HG03439 (cell line): ENCODE data around the gene CBX2.
A peak's percentile ranks its signal among the peaks of the same experiment; 100 is the strongest.

Experiments
- ATAC-seq: cut with Tn5 transposase; IDR thresholded peaks from one replicate; pipeline ENCODE4 v1.9.1; 2021; ENCODE audit warnings: mild to moderate bottlenecking, moderate library complexity; ENCODE audit not compliant: unreplicated experiment

Gene CBX2

DNA sequence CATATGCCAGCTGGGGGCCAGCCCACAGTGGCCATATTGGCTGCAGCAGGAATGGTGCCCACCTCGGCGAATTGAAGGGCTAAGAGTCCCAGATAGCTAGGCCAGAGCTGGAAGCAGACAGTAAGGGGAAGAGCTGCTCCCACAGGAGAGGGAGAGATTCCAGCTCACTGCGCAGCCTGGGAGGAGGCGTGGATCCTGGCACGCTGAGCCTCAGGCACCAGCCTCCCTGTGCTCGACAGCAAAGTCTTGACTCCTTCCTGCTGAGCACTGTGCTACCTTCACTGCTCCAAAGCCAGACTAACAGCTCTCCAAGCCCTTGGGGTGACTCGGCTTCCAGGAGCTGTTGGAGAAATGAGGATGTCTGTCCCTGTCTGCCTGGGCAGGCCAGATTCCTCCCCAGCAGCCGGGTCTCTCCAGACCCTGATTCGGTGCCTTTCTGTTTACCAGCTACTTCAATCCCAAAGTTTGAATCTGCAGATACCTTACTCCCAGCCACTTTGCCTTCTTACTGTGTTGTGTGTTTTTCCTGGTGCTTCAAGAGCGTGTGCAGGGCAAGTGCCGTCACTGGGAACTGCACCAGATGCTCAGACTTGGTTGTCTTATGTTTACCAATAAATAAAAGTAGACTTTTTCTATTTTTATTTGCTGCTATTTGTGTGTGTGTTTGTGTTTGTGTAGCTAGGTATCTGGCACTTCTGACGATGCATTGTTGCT, 9.1 kb downstream of the CBX2 start:
- no peak for ATAC-seq

DNA sequence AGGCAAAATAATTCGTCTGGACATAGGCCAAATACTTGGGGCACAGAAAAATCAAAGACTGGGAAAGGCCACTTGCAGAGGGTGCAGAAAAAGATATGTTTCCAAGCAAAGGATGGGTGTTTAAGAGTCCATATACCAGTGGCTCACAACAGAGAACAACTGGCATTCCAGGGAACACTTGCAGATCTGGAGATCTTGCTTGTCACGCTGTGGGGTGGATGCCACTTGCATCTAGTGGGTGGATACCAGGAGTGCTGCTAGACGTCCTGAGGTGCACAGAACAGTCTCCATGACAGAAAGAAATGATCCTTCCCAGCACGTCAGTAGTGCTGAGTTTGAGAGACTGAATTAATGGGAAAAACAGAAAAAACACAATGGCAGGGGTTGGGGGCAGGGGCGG, 10.5 kb downstream of the CBX2 start:
- no peak for ATAC-seq

GRCh38 chr17:79788989-79789942, 11.3 kb downstream of the CBX2 start:
- no peak for ATAC-seq

DNA sequence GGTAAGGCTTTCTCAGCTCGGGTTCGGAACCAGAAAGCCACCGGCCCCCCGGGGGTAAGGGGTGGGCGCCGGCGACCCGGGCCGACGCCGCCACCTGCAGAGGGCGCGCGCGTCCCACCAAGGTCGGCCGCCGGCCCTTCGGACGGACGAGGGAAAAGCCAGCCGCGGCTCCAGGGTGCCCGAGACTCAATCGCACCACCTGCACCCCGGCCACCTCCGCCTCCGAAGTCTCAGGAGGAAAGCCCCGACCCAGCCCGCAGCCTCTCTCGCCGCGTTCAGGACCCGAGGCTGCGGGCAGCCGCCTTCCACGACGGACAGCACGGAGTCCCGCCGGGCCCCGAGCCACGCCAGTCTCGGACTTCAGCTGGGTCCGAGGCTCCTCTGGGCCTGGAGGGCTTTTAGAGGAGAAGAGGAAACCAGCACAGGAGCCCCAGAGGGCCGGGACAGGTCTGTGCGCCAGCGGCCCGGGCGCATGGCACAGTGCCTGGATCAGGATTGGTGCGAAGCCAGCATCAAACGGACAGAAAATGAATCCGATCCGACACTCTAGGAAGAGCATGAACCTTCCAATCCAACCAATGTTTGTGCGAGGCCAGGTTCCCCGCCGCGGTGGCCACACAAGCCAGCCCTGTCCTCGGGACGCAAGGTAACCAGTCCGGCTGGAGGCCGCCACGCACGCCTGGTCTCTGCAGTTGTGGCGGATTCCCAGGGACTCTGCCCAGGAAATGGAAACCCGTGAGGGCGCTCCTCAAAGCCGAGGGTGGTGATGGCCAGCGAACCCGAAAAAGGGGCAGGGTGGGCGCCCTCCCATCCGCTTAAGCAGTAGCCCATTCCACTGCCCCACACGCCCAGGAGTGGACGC, 12.2 kb downstream of the CBX2 start:
- no peak for ATAC-seq

- no peak for ATAC-seq
Observed at GRCh38 chr17:79790805-79791734, 13.1 kb downstream of the CBX2 start.

DNA sequence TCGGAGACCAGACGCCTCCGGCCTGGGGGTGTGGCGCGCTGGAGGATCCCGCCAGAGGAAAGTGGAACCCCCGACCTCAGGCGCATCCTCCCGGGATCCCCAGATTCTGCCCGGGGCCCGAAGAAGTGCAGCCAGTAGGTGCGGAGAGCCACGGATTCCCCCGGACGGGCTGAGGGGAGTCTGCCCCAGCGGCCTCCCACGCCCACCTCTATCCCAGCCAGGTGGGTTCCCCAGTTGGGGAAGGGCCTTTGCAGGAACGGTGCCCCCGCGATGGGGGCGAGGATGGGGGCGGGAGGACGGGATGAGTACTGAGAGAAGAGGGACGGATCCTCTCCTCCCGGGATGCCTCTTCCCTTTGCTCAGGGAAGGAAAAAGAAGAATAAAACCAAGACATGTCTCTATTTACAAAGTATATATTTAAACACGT, 13.8 kb downstream of the CBX2 start:
- no peak for ATAC-seq

DNA sequence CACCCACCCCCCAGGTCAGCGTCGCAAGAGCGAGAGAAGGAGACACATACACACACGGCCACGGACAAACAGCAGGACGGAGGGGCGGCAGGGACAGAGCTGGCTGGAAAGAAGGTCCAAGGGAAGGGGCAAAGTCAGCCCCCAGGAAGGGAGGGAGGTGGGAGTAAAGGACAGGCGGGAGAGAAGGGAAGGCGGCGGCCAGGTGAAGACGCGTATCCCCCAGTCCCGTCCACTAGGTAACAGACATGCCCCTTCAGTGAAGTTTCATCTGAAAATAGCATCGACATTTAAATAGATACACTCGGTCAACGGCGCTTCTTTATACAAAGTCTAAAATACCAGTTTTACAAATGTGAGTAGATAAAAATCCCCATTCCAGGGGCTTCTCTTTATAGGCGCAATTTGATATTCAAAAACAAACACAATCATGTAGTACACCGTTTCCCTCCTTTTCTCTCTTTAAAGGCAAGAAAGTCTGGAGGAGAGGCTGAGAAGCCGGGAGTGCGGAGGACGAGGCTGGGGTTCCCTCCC, 14.5 kb downstream of the CBX2 start:
- ATAC-seq: no peak

DNA sequence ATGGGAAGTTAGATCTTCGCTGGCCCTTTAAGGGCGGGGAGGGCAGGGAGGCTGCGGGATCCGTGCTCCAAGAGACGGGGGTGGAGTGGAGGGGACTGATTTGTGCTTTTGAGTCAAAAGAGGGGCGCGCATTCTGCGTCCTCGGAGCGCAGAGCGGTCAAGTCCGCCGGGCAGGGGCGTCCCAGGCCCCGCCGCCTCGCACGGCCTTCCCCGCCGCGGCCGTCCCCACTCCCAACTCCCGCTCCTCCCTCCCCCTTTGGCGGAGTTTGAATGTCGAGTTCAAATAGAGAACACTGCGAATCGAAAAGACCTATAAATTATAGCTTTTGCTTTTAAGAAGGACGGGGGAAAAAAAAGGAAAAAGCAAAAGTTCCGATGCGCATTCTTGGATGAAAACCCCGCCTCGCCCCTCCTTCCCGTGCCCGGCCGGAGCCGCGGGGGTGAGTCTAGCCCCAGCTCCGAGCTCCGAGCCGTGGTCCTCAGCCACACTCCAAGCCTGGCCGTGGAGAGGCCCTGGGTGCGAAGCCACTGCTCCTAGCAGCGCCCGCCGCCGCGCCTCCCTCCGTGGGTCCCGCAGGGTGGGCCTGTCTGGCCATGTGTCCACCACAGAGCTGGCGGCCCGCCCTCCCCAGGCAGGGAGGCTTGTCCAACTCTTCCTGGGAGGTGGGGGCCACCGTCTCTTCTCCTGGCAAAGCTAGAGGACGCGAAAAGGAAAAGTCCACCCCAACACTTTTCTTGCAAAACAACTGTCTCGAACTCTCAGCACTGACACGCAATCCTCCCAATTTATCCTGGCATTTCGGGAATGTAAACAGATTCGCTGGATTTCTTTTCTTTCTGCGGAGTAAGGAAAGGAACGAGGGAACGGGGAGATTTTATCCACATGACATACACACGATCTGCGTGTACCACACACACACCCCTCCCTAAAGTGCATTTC, 15.3 kb downstream of the CBX2 start:
- ATAC-seq: no peak

DNA sequence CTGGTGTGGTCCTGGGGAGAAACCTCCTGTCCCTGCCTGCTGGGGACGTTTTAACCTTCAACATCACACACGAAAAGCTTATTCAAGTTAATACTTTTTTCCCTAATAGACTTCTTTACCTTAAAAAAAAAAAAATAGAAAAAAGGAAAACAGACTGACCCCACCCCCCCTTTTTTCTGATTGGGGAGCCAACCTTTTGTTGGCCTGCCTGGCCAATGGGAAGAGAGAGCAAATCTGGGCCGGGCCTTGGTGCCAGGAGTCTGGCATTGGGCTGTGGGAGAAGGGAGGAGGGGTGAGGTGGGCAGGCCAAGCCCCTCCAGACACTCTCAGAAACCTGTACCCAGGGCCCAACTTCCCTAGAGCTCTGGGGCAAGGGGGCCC, 16.0 kb downstream of the CBX2 start:
- no peak for ATAC-seq

- ATAC-seq: no peak
Observed at GRCh38 chr17:79794659-79795511, 16.9 kb downstream of the CBX2 start.

DNA sequence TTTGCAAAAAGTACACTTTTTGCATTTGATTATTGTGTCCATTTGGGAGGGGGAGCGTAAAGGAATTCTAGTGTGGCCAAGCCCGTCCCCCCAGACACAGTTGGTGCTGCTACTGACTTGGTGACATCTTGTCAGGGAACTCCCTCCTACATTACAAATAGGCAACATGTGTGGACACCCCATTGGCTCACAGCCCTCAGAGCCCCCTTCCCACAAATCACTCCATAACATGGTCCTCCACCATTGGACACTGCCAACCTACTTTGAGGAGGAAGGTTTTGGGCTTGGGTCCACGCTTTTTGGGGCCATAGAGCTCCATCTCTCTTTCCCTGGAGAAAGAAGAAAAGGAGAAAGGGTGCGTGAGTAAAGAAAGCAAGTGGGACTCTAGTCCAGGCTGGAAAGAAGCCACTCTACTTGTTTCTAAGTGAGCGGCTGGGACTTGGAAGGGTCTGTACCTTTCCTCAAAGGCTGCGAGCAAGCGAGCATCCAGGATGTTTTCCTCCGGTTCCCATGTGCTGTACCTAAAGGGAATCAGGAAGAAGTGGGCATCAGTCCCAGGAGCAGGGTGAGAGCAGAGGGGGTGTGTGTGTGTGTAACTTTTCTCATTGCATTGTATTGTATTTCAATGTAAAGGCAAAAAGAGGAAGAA, 18.0 kb downstream of the CBX2 start:
- ATAC-seq: no peak

DNA sequence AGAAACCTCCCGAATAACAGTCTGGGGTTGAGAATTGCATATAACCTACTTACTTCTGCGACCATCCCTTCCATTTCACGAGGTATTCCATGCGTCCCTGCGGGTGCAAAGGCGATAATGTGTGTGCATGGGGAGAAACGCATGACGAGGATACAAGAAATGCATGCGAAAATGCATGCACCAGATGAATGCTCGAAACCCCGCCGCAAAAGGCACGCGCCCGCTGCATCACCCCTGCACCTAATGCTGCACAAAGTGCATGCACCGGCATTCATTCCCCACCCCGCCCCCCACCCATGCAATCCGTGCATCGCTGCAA, 18.5 kb downstream of the CBX2 start:
- no peak for ATAC-seq

- ATAC-seq: peak; percentile 77
Observed at GRCh38 chr17:79796763-79797491, 19.0 kb downstream of the CBX2 start, which contains the start of gene CBX8. Gene CBX8, minus strand, starts transcription at chr17:79797077. Its CDS starts 79 bp downstream, at chr17:79796998.

DNA sequence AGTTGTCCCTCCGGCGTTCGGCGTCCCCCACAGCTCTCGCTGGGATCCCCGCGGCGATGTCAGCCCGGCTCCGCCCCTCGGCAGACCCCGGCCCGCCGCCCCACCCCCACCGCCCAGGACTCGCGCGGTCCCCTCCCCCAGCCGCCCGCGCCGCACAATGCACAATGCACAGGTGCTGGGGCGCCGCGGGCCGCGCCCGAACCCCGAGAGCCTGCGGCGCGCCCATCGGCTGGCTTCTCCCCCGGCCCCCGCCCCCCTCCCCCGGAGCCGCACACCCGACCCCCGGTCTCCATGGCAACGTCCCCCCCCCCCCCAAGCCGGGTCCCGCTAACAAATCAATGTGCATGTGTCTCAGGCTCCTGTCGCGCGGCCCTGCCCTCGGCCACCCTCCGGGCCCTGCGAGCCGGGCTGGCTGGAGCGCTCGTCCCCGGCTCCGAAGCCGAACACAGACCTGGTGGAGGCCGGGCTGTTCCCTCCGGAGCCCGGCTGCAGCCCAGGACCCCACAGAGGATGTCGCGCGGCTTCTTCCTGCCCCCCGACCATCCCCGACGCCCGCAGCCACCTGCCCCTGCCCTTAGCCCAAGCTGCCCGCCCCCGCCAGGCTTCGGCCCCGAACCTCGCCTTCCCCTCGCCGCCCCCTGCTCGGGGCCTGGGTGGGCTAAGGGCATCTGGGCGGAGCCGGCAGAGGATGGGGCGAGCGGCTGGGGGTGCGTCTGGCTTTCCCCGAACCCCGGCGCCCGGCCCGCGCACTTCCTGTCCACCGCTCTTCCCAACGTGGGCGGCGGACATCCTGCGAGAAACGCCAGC, 19.7 kb downstream of the CBX2 start:
- no peak for ATAC-seq

DNA sequence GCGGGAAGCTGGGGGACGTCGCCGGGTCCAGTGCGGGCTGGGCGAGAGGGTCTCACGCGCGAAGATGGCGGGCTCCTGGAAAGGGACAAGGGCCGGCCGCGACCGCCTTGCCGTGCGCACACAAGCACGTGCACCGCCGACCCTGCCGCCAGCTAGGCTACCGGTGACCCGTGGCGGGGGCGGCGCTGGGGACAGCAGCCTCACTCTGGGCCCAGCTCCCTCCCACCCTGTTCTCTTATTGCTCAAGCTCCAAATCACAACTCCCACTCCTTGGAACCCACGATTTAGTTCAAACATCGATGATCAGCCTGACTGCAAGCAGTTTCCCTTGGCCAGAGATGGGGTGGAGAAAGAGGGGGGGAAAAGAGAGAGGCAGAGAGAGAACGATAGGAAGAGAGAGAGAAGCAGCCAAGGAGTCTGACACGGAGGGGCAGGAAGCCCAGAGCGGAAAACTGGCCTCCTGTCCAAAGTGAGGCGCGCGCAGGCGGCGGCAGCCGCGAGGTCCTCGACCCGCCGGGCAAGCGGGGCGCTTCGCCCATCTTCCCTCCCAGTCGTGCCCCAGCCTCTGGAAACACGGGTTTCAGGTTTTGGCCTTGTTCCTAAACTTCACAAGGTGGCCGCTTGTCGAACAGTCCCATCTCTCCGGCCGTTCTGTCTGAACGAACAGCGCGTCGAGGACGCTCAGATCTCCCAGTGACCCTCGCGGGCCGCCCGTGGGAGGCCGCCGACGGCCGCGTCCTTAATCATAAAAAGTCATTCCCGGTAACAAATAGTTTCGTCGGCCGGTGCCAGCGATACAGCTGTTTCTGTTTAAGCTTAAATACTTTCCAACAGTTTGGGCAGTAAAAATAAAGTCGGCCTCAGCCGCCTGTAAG, 20.6 kb downstream of the CBX2 start:
- ATAC-seq: no peak
